ENCODE measurements around the gene LCE2A.
"Not testable (repeated sequence)": the region's sequence is repeated elsewhere in the genome, so short reads cannot be mapped to it uniquely, and the experiment has no call there.

Gene LCE2A

DNA sequence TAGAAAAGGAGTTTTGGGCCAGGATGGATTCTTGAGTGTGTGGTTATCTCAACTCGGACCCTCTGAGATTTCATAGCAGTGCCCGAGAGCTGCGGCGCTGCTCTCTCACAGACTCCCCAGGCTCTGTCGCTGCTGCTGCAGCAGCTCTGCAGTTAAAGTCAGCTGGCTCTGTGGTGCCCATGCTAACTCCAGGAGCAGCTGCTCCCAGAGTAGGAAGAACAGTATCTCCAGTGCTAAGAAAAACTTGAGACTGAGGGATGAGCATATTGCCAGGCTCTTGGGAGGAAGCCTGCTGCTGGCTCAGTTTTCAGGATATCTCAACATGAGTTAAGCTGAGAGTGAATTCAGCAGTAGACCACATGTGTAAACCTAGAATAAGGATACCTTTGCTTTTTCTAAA, 30.5 kb upstream of the LCE2A start:
- H3K27ac ChIP-seq = no peak overlapping the region
- TF ChIP-seq, protein P1, sequence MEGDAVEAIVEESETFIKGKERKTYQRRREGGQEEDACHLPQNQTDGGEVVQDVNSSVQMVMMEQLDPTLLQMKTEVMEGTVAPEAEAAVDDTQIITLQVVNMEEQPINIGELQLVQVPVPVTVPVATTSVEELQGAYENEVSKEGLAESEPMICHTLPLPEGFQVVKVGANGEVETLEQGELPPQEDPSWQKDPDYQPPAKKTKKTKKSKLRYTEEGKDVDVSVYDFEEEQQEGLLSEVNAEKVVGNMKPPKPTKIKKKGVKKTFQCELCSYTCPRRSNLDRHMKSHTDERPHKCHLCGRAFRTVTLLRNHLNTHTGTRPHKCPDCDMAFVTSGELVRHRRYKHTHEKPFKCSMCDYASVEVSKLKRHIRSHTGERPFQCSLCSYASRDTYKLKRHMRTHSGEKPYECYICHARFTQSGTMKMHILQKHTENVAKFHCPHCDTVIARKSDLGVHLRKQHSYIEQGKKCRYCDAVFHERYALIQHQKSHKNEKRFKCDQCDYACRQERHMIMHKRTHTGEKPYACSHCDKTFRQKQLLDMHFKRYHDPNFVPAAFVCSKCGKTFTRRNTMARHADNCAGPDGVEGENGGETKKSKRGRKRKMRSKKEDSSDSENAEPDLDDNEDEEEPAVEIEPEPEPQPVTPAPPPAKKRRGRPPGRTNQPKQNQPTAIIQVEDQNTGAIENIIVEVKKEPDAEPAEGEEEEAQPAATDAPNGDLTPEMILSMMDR (conservative IDR thresholded peaks at IDR 0.05; ENCODE audit: low read depth) = no peak
- ChIA-PET POLR2A (ENCODE audit: low non-redundant PET) (no interaction called here), CTCF (no interaction called here)
- no peak for DNase-seq (ENCODE audit: low spot score)

DNA sequence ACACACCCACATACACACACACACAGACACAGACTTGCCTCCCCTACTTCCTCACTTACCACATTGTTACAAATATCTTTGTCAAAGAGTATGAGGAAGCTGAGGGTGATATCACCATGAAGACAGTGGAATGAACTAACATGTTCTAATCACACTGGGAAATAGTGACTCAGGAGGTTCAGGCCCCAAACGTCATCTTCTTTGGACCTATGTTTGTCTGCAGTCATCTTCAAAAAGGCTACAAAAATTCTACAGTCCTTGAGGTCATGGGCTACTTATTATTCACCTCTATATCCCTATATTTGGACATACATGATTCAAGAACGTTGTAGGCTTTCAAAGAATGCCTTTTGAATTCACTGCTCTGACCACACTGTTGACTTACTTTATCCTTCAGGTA, 25.1 kb upstream of the LCE2A start:
- POLR2A ChIA-PET (ENCODE audit: low non-redundant PET) = no interaction called here

GRCh38 chr1:152674983-152675382, 23.2 kb upstream of the LCE2A start, which contains the start of gene LCE2C:
LCE2C (plus strand) TSS chr1:152675279; CDS start chr1:152676016, 737 bp downstream.
- CTCF ChIA-PET; H3K27ac ChIP-seq; DNase-seq (ENCODE audit: low spot score); POLR2A ChIA-PET (ENCODE audit: low non-redundant PET): not testable (repeated sequence)

More for the DNA sequence above, 25.1 kb upstream of the LCE2A start:
- DNase-seq (ENCODE audit: low spot score) = no peak
- no peak overlapping the region for H3K27ac ChIP-seq
- TF ChIP-seq, protein P1 (conservative IDR thresholded peaks at IDR 0.05; ENCODE audit: low read depth) = no peak
- CTCF ChIA-PET = no interaction called here

DNA sequence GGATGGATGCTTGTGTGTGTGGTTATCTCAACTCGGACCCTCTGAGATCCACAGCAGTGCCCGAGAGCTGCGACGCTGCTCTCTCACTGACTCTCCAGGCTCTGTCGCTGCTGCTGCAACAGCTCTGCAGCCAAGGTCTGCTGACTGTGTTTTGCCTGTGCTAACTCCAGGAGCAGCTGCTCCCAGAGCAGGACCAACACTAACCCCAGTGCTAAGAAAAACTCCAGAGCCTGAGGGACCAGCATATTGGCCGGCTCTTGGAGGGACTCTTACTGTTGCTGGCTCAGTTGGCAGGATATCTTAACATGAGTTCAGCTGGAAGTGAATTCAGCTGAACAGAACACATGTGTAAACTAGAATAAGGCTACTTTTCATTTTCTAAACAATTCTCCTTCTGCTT, 18.7 kb upstream of the LCE2A start:
- TF ChIP-seq, protein P1 (conservative IDR thresholded peaks at IDR 0.05; ENCODE audit: low read depth) = no peak

DNA sequence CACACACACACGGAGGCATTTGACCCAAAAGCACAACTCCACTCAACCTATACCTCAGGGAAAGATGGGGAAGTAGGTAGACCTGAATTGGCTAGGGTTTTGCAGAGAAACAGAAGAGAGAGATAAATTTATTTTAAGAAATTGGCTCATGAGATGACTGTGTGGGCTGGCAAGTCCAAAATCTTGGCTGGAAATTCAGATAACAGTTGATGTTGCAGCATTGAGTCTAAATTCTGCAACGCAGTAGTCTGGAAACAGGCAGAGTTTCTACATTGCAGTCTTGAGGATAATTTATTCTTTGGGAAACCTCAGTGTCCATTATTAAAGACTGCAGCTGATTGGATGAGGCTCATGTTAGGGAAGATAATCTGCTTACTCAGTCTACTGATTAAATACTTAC, 16.5 kb upstream of the LCE2A start:
- TF ChIP-seq, protein P1 (conservative IDR thresholded peaks at IDR 0.05; ENCODE audit: low read depth) = no peak
- DNase-seq (ENCODE audit: low spot score) = no peak
- H3K27ac ChIP-seq = no peak overlapping the region
- POLR2A ChIA-PET (ENCODE audit: low non-redundant PET) = no interaction called here
- CTCF ChIA-PET = no interaction called here

More for the DNA sequence above, 18.7 kb upstream of the LCE2A start:
- ChIA-PET CTCF (interaction anchor here (1.4 kb wide), 1 partner anchor 26 kb away, joined by 4 read pairs; no protein-coding TSS in a partner anchor), POLR2A (ENCODE audit: low non-redundant PET) (no interaction called here)
- no peak overlapping the region for H3K27ac ChIP-seq
- no peak for DNase-seq (ENCODE audit: low spot score)

GRCh38 chr1:152683846-152684245, 14.3 kb upstream of the LCE2A start:
- POLR2A ChIA-PET (ENCODE audit: low non-redundant PET) = no interaction called here
- TF ChIP-seq, protein P1 (conservative IDR thresholded peaks at IDR 0.05; ENCODE audit: low read depth) = no peak
- DNase-seq (ENCODE audit: low spot score) = no peak
- CTCF ChIA-PET = interaction anchor here (0.6 kb wide), 1 partner anchor 320 kb away, joined by 3 read pairs; no protein-coding TSS in a partner anchor
- H3K27ac ChIP-seq = no peak overlapping the region

DNA sequence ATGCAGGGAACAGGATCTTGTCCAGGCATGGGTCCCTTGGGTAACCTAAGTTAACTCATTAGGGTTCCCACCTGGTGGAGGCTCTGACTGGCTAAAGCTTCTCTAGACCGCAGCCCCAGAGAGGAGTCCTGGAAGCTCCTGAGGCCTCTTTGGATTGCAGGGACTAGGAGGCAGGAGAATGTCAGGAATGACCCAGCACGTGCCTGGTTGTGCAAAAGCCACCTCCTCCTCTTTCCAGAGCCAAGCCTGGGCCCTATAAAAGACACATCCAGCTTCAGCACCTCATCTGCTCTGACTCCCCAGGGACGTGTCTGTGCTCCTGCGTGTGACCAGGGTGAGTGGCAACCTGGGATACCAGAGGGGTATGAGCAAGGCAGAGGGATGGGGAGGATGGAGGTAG, 12.3 kb upstream of the LCE2A start, which contains the start of gene LCE2B:
TSS of gene LCE2B (plus strand) at position 301 of the 400 bp plus-strand sequence. CDS start 721 bp downstream, outside the sequence.
- DNase-seq (ENCODE audit: low spot score) = not testable (repeated sequence)

DNA sequence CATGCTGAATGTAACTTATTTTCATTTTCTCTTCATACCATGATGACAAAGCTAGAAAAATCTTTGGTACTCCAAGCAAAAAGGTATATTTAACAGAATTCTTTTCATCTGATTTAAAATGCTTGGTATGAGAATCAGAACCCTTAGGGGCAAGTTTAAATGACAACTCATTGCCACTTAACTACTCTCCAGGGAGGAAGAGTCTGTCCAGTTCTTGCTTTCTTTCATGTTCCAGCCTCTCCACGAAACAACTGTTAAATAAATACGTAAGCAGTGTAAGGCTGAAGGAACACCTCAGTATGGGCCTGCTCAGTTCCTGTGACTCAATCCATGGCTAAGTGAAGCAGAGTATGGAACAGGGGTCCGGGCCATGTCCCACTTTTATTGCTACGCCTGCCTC, 1.6 kb downstream of the LCE2A start:
- ChIA-PET CTCF (interaction anchor here (0.7 kb wide), 1 partner anchor 170 kb away, joined by 3 read pairs; no protein-coding TSS in a partner anchor), POLR2A (ENCODE audit: low non-redundant PET) (no interaction called here)
- TF ChIP-seq, protein P1 (conservative IDR thresholded peaks at IDR 0.05; ENCODE audit: low read depth) = no peak
- no peak for DNase-seq (ENCODE audit: low spot score)
- no peak overlapping the region for H3K27ac ChIP-seq

More for the DNA sequence above, 12.3 kb upstream of the LCE2A start, which contains the start of gene LCE2B:
- H3K27ac ChIP-seq; POLR2A ChIA-PET (ENCODE audit: low non-redundant PET): not testable (repeated sequence)
- CTCF ChIA-PET = interaction anchor here (0.5 kb wide), 1 partner anchor 169 kb away, joined by 3 read pairs; no protein-coding TSS in a partner anchor
